GM18861 (cell line): ENCODE data around the gene CMTM7.
"Not testable (repeated sequence)": the region's sequence is repeated elsewhere in the genome, so short reads cannot be mapped to it uniquely, and the experiment has no call there.

Source experiments
- ATAC-seq: cut with Tn5 transposase; IDR thresholded peaks from one replicate; pipeline ENCODE4 v1.9.1; 2021; ENCODE audit not compliant: unreplicated experiment

Gene CMTM7

GRCh38 chr3:32381922-32382321 is 9.7 kb upstream of the CMTM7 start:
- no peak for ATAC-seq

DNA sequence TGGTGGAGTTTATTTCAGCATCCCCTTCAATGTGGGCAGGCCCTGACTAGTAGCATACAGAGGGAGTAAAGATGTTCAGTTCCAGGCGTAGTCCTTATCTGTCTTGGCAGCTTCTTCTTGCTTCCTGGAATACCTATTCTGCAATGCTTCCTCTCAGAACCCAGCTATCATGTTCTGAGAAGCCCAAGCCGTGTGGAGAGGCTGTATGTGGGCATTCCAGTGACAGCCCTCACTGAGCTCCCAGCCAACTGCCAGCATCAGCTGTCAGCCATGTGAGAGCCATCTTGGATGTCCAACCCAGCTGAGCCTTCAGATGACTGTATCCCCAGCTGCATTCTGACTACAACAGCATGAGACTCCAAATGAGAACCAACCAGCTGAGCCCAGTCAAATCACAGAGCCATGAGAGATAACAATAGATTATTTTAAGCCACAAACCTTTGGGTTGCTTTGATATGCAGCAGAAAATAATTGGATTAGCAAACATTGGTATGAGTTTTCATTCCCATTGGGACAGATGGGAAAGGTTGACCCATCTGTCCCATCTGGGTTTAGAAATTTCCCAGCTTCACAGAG is 8.4 kb upstream of the CMTM7 start:
- ATAC-seq: no peak

DNA sequence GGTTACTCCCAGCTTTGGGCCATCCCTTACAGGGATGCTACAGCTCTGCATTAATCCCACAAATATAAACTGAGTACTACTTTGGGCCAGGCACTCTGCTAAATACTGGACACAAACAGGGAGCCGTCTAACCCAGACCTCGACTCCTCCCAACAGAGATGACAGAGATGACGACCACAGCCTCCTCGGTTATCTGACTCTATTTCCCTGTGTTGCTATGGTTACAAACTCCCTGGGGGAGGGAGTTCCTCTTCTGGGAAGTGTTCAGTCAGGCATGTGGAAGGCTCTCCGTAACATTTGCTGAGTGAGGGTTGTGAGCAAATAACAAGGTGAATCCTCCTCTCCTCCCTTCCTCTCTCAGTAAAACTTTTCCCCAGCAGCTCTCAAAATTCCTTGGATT is 6.7 kb upstream of the CMTM7 start:
- no peak for ATAC-seq

DNA sequence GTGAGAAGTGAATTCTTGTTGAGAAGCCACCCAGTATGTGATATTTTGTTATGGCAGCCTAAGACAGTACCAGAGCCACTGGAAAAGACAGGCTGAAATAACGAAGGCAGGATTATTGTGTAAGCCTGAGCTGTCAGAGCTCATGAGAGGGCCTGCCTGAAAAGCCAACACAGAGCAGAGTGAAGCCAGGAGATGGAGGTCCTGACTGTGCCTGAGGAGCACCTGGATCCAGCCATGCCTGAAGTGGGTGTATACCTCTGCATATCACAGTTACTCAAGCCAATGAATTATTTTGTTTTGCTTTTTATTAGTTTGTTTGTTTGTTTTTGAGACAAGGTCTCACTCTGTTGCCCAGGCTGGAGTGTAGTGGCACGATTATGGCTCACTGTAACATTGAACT is 4.1 kb upstream of the CMTM7 start:
- no peak for ATAC-seq

GRCh38 chr3:32389577-32389976 is 2.1 kb upstream of the CMTM7 start:
- not testable (repeated sequence) for ATAC-seq

GRCh38 chr3:32392536-32393302 is 1.1 kb downstream of the CMTM7 start:
- ATAC-seq: no peak

DNA sequence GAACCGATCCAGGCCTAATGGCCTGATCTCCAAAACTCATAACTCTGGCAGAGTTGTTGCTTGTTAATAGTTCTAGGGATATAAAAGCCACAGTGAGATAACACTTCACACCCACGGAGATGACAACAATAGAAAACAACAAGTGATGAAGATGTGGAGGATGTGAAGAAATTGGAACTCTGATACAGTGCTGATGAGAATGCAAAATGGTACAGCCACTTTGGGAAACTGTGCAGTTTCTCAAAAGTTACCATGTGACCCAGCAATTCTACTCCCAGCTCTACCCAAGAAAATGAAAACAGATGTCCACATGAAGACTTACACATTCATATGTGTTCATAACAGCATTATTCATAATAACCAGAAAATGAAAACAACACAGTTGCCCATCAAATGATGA is 3.8 kb downstream of the CMTM7 start:
- ATAC-seq: no peak

DNA sequence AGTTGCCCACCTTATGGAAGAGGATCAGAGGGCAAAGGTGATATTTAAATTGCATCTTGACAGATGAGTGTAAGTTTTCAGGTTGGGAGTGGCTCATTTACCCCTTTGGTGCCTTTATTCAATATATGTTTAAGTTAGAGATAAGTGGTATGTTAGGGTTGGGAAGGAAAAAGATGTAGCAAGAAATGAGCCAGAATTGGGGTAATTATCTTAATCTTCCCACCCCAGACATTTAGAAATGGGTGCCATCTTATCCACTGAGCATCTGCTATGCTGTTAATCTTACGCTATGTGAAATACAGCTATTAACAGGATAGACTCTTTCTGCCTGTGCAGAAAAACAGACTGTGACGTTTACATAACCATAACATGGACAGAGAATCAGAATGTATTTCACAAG is 6.3 kb downstream of the CMTM7 start:
- no peak for ATAC-seq

GRCh38 chr3:32398531-32398930 is 6.9 kb downstream of the CMTM7 start:
- ATAC-seq: no peak

DNA sequence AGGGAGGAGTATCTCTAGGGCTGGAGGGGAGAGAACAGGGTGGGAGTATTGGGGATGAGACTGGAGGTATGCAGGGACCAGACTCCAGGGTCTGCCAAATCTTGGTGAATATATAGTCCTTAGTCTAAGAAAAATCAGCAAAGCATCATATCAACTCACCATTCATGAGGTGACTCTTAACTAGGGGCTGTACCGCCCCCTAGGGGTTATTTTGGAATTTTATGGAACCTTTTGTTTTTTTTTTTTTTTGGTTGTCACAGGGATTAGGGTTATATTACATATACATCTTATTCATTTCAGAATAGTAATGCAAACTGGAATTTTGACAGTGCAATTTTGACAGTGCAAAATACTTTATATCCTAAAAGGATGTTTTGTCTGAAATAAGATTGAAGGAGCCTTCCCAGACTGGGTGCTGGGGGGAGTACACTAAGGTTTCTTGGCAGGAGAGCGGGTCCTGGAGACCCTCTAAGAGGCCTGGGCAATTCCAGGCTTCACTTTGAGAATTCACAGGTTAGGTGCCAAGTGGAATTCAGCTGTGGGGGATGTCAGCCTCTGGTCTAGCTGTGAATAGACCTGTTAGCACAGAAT is 7.5 kb downstream of the CMTM7 start:
- no peak for ATAC-seq

DNA sequence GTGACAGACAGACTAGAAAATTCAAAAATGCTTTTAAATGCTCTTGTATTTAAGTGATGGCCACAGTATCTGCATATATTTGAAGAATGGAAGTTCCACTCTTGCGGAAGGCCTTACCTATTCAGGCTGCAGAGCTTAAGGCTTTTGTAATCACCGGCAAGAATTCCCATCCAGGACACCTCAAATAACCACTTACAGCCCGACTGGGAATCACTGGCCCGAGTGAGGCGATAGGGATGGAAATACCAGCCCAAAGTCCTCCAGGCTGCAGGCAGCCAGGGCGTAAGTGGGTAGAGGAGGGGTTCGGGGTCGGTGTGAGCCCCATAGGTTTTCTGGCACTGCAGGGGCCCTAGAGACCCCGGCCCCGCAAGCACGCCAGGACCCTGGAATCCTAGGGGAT is 9.5 kb downstream of the CMTM7 start:
- no peak for ATAC-seq

DNA sequence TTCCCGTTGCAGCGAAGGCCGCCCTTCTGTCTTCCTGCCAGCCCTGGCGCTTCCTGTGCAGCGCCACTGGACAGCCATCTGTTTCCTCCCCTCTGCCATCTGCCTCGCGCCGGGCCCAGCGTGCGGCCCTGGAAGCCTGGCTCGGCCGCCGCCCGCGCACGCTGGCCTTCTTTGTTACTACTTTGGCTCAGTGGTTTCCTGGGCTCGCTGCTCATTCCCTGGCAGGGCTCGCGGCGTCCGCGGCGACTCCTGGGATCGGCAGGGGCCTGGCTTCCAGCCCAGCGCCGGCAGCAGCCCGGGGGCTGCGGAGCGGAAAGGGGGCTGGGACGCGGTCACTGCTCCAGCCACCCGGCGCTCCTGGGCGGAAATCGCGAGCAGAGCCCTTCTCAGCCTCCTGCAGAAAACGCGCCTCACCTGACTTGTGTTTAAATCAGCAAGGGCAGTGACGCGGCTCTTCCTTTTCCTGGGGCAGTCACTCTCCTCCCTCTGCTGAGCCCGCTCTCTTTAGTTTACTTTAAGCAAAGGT is 10.0 kb downstream of the CMTM7 start:
- peak; percentile 54 for ATAC-seq

- ATAC-seq: no peak
These were observed 12.0 kb downstream of the CMTM7 start for GRCh38 chr3:32403663-32404062.

DNA sequence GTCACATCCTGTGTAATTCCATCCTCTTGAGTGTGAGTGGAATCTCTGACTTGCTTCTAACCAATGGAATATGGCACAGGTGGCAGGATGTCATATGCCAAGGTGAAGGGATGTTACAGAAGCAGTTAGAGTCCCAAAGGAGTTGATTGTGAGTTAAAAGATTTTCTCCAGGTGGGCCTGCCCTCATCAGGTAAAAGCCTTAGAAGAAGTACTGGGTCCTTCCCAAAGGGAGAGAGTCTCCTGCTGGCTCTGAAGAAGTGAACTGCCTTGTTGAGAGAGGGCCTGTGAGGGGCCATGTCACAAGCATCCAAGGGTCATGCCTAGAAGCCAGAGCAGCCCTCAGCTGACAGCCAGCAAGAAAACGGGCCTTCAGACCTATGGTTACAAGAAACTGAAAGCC is 13.1 kb downstream of the CMTM7 start:
- no peak for ATAC-seq

GRCh38 chr3:32405155-32405554 is 13.5 kb downstream of the CMTM7 start:
- no peak for ATAC-seq

- ATAC-seq: no peak
These were observed 14.2 kb downstream of the CMTM7 start for GRCh38 chr3:32405711-32406323.

GRCh38 chr3:32406486-32407408 is 15.1 kb downstream of the CMTM7 start:
- no peak for ATAC-seq

GRCh38 chr3:32410367-32411246 is 19.0 kb downstream of the CMTM7 start:
- ATAC-seq: no peak

- no peak for ATAC-seq
These were observed 19.8 kb downstream of the CMTM7 start for GRCh38 chr3:32411442-32411841.

DNA sequence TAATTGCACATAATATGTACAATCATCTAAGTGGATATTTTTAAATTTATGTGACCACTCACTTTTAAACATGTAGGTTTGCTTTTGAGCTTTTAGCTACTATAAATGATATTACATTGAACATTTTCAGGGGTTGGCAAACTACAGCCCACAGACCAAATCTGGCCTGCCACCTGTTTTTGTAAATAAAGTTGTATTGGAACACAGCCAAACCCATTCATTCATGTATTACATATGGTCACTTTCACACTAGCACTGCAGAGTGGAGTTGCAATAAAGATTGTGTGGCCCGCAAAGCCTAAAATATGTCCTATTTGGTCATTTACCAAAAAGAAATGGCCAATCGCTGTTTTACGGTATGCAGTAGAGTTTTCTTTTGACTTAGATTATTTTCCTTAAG is 21.2 kb downstream of the CMTM7 start:
- ATAC-seq: no peak
